ENCODE results near the gene RCE1.

The RCE1 gene

DNA sequence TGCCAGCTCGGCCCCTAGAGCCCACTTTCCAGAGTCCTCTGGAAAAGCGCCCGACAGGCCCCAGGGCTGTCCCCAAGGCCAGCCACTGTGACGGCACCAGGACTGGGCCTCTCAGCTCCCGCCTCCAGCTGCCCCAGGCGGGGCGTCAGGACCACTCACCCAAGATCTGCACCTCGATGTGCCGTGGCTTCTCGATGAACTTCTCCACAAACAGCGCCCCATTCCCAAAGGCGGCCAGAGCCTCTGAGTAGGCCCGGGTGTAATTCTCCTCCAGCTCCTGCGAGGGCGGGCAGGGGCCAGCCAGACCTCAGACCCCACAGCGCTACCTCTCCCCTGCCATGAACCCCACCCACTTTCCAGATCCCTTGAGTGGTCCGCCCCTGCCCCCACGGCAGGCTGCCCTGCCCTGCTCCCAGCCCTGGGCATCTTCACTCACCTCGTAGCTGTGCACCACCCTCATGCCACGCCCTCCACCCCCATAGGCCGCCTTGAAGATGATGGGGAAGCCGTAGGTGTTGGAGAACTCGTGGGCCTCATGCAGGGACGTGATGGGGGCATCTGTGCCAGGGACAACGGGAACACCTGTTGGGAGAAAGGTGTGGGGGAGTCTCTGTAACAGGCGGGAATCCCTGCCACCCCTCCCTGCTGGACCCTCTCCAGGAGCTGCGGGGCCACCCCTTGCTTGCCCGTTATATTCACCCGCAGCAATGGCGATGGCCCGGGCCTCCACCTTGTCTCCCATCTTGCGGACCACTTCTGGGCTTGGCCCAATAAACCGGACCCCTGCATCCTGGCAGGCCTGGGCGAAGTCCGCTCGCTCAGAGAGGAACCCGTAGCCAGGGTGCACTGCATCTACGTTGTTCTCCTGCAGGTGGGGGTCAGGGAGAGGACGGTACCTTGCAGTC lies 27.6 kb downstream of the RCE1 start:
- no peak for DNase-seq

DNA sequence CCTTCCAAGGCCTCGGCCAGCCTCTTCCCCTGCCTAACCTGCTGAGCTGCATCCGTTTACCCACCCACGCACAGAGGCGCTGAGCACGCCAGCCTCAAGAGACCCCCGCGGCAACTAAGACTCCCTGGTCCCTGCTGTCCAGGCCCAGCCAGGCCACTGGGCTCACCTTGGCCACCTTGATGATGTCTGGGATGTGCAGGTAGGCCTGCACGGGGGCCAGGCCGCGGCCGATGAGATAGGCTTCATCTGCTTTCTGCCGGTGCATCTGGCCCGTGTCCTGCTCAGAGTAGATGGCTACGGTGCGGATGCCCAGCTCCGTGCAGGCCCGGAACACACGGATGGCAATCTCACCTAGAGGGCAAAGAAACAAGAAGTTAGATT lies 28.3 kb downstream of the RCE1 start:
- no peak for DNase-seq

DNA sequence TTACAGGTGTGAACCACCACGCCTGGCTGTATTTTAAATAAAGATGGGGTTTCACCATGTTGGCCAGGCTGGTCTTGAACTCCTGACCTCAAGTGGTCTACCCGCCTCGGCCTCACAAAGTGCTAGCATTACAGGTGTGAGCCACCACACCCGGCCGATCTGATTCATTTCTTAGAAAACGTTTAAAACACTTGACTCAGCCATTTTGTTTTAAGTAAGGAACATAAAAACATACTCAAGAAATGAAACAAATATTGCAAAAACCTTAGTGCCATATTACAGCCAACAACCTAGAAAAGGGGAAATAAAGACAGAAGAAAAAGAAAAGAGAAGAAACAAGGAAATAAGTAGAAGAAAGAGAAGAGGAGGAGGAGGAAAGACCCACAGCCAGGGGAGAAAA lies 31.0 kb downstream of the RCE1 start:
- no peak for DNase-seq

DNA sequence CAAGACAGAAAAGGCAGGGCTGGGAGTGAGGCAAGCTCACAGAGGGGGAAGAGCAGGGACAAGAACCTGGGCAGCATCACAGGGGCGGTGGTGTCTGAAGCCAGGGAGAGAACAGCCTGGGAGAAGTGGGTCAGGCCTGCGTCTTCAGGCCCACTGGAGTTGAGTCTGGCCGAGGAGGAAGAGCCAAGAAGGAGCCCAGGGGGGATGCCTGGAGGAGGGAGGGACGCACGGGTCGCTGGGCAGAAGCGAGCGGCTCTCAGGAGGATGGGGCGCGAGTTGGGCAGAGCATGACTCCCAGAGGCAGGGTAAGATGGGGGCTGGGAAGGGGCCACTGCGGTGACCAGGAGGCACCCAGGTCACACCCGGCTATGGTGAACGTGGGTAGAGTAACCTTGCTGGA lies 32.1 kb downstream of the RCE1 start:
- no peak for DNase-seq

DNA sequence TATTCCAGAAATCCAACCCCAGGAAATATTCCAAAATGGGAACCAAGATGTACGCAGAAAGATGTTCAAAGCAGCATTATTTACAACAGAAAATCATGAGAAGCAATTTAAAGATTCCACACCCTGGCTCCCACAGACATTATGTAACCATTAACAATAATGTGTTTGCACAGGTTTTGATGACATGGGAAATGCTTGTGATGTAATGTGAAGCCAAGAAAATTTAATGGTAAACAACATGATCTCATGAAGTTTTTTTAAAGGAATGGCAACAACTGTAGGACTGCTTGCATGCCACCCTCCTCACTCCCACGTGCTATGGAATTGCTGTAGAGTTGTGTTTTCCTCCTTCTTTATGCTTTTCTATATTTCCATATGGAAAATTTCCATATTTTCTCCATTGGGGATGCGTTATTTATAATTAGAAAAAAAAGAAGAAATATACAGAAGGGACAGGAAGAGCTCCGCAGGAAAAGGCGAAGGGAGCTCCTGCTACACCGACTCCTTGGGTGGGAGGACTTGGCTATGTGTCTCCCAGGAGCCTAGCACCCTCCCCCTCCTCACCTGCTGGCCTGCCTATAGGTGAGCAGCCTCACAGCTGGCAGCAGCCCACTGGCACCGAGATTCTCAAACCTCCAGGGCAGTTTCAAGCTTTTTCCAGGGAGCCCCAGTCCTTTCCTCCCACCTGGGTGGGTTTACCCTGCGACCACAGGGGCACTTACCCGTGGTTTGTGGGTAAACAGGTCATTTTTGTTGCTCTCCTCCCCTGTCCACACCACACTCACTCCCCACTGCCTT lies 34.5 kb downstream of the RCE1 start:
- no peak for DNase-seq

DNA sequence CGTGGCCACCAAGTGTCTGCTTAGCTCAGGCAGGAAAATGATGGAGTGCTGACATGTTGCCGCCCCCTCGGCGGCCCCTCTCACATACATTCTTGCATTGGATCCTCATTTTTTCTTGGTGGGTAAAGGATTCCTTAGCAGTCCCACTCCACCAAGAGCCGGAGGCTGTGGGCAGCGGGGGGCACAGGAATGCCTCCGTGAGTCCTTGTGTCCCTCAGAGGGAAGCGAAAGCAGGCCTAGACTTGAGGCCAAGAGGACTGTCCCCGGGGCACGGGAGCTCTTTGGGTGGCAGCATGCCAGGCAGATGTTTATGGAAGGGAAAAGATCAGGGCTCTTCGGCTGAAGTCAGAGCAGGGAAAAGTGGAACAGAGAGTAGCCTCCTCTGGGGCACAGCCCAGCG lies 35.2 kb downstream of the RCE1 start:
- DNase-seq = no peak

DNA sequence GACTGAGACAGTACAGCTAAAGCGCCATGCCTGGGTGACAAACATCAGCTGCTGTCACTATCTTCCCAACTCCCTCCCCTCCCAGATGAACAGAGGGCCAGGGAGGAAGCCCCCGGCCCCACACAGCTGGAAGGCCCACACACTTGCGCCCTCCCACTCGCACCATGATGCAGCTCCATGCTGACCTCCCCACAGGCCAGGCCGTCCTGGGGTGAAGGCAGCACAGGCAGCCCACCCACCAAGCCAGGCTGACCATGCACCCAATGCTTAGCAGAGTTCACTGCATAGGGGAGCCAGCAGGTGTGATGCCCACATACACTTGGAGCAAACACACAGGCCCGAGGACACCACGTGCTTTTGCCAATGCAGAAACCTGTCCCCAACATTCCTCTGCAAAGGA lies 35.8 kb downstream of the RCE1 start:
- no peak for DNase-seq

DNA sequence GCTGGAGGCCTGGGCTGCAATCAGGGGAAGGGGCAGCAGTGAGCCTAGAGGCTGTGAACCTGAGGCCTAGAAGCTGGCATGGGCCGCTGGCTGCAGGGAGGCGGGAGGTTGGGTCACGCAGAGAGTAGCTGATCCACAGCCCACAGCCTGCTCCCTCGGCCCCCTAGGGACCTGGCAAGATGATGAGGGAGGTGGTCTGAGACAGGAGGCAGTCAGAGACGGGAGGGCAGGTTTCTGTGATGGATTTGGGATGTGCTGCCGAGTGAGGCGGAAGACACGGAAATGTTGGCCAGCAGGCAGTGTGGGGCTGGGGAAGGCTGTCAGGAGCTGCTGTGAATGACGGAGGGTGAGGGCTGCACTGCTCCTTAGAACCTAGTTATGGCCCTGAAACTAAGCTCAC lies 36.3 kb downstream of the RCE1 start:
- DNase-seq = no peak

DNA sequence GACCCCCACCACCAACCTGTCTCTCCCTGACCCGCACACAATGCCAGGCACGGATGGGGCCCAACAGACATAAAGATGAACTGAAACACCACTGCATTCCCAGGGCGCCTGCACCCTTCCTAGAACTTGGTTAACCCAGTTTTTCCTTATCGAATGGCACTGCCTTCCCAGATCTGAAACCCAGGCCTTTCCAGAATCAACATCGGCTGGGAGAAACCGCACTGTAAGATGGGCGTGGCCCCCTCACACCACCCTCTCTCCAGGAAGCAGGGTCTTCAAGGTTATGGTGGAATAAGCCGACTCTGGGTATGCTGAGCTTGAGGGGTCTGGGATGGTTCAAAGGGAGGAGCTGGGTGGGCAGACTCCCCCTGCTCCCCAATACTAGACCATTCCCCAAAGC lies 36.8 kb downstream of the RCE1 start:
- DNase-seq = no peak

DNA sequence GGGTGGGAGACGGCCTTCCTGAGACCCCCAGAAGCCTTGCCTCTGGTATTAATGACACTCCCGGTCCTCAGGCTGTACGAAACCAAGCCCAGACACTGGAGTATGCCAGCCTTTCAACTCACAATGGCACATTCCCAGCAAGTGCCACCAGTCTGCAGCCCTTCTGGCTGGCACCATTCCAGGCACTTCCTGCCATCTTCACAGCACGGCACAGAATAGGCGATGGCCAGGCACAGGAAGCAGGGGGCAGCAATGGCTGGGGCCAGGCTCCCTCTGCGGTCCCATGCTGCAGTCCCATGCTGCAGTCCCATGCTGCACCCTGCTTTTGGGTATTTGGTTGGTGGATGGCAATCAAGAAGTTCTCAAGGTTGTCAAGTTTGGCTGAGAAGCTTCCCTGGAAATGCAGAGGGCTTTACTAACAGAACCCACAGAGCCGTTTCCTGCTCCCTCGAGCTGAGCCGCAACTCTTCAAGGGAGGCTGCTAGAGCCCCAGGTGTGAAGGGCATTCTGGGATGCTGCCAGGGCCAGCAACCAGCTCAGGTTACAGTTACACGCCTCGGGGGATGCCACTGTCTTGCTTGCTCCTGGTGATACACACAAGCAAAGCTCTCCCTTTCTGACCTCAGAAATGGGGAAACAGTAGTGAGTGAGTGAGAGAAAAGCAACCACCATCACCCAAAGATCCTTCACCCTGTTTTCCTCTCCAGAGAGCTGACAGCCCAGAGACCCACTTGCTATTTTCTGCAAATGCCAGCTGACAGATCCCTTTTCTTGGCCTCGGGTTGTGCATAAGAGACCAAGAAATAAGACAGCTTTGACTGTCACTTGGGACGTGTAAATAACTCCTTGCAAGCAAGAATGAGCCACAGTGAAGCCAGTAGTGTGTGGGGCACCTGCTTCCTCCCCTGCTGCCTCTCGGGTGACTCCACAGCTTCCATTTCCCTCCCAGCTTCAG lies 37.5 kb downstream of the RCE1 start:
- no peak for DNase-seq

DNA sequence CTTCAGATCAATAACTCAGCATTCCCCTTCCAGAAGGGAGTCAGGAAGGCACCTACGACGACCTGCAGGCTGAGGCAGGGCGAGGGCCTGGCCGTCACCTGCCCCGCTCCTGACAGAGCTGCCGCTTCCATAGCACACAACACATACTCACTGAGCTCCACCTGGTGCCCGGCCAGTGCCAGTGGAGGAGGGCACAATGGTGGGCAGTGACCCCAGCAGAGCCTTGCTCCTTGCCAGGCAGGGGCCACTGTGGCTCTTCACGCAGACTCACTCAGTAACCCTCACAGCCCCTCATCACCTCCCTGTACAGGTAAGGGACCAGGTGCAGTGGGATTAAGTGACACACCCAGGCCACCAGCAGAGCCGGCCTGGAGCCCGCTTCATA lies 38.2 kb downstream of the RCE1 start:
- DNase-seq = no peak

DNA sequence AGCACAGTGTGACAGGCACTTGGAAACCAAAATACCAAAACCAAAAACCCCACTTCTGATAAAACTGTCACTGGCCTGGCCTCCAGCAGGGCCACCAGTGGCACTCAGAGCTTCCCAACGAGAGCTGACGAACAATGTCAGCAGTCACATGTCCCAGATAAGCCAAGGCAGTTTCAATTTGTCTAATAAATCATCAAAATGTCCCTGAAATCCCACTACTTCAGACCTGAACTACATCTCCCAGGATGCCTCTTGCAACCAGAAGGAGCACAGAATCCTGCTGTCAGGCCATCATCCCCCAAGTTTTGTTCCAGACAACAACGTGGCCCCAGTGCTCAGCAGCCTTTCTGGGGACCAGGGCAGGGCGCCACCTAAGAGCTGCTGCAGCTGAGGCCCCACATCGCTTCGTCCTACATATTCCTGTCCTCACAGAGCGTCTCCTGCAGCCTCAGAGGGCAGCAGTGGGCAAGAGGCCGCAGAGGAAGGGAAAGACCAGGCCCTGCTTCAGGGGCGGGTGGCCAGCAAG lies 38.7 kb downstream of the RCE1 start:
- DNase-seq = no peak

DNA sequence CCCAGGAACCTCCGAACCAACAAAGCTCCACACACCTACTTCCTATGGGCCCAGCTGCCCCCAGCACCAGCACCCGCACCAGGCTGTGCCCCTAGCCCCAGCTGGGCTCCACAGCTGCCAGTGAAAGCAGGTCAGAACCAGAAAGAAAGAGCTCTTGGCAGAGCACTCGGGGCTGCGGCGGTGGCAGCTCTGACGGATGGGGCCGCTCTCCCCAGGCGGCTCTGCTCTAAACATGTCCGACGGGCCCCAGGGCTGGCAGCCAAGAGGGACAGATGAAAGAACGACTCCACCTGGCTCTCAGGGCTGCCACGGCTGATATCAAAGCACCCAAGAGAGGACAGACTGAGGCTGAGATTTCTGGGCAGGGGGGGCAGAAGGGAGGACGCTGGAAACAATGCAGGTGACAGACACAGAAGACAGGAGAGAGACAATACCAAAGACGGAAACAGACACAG lies 39.3 kb downstream of the RCE1 start:
- DNase-seq = no peak

DNA sequence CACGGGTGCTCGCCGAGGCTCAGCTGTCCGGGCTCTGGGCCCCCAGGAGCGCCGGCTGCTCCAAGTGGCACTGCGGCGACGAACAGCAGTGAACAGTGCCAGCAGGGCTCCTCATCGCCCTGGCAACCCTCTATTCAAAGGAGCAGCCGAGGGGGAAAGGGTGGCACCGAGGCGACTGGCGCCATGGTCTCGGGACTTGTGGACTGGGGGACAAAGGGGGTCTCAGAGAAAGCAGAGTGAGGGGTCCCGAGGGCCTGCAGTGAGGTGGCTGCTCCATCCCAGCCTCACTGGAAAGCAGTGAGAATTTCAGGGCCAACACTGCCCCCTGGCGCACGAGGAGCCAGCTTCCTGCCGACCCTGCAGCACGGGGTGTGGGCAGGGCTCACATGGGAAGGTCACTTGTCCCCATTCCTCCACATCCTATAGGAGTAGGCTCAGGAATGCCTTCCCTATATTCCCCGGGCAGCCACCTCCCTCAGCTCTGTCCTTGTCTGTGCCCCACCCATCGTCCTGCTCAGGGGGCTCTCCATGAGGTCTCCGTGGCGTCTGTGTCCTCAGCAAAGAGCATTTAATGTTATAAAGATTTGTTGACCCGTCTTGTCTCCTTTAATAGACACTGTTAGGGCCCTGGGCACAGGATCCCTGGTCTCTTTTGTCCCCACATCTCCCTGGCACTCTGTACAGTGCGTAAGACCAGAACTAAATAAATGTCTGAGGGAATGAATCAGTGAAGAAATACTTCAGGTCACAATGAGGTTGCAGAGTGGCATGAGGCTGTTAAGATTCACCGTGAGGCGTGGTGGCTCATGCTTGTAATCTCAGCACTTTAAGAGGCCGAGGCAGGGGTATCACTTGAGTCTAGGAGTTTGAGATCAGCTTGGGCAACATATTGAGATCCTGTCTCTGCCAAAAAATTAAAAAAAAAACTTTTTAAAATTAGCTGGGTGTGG lies 40.0 kb downstream of the RCE1 start:
- DNase-seq = peak; percentile 34

DNA sequence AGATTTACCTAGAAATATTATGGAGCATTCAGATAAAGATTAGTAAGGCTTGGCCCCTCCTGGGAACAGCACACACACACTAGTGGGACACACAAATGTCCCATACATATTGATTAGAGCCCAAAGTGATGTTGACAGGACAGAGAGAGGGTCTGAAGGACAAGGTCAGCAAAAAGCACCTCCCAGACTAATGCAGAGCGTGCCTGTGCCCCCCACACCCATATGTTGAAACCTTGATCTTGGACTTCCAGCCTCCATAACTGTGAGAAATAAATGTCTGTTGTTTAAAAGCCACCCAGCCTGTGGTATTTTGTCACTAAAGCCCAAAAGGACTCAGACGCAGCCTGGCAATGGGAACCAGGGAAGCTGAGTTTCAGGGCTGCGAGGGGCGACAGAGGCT lies 41.2 kb downstream of the RCE1 start:
- no peak for DNase-seq

DNA sequence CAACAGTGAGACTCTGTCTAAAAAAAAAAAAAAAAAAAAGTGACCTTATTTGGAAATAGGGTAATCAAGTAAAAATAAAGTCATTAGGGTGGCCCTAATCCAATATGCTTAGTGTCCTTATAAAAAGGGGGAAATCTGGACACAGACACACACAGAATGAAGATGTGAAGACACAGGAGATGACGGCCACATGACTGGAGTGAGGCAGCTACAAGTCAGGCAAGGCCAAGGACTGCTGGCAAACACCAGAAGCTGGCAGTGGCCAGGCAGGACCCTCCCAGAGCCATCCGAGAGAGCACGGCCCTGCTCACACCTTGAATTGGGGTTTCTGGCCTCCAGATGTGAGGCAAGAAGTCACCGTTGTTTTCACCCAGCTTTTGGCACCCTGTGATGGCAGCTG lies 42.2 kb downstream of the RCE1 start:
- DNase-seq = no peak

DNA sequence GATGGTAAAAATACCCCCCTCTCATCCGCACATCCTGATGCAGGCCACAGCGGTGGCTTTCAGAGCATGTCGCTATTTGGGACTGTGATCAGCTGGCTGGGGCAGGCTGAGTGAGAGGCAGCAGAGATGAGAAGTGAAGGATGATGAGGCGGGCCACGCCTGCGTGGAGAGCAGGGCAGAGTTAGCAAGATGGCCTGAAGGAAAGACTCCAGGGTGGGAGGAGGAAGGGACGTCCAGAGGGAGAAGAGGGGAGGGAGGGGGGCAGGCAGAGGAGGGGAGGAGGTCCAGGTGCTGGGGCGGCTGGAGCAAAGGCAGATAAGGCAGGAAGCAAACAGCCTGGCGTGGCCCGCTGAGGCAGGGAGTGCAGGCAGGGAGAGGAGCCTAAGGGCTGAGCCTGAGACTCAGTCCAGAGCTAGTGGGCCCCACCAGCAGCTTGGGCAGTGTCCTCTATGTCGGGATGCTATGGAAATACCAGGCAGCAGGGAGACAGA lies 42.8 kb downstream of the RCE1 start:
- no peak for DNase-seq

DNA sequence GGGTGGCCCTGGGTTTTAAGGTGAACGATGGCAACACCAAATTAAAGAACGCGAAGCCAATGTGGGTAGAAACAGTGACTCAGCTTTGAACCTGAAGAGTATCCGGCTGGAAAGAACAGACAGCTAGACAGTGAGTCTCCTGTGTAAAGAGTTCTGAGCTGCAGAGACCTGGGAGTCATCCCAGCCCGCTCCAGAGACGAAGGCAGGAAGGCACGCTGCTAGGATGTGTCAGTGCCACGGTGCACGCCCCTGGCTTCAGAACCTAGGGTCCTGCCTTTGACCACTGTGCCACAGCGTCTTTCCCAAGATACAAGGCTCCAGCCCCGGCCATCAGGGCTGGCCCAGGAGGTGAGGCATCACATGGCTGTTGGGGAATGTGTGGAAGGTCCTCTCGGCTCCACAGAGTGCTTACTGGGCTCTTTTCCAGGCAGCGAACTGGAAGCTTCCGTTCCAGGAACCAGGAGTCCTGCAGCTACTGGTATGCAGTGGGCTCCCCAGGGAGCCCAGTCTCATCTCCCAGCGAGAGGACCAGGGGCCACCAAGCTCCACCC lies 43.5 kb downstream of the RCE1 start:
- no peak for DNase-seq

DNA sequence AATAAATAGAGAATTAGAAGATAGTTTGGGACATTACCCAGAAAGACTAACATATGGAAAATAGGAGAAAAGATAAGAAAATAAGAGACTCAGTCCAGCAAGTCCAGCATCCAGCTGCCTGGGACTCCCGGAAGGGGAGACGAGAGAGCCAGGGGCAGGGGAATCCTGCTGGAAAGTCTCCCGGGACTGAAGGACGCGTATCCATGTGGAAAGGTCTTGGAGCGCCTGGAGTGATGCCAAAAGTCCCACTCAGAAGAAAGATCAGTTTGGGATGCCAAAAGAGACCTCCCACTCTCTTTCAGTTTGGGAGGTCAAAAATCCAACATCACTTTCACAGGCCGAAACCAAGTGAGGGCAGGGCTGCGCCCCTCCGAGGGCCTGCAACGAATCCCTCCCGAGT lies 44.3 kb downstream of the RCE1 start:
- DNase-seq = no peak

DNA sequence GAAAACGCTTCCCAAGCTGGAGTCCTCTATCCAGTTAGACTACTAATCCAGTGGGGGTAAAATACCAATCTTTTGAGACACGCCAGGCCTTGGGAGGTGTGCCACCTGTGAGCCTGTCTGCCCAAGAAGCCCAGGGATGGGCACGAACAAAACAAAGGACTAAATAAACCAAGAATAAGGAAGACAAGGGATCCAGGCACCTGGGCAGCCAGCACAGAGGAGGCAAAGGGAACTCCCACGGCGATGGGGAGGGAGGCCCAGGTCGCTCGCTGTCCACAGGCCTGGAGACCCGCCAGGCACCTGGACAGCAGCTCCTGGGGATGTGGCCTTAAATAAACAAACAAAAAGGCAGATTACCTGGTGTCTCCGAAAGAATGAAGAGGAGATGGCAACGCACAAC lies 45.0 kb downstream of the RCE1 start:
- DNase-seq = no peak

DNA sequence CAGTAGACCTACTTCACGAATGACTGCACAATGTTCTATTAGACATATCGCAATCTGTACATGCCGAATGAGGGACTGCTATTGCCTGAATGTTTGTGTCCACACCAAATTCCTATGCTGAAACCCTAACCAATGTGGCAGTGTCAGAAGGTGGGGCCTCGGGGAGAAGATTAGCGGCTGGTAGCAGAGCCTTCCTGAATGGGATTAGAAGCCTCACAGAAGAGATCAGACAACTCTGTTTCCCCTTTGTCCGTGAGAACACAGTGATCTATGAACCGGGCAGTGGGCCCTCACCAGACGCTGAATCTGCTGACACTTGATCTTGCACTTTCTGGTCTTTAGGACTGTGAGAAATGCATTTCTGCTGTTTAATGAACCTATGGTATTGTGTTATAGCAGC lies 46.7 kb downstream of the RCE1 start:
- no peak for DNase-seq
